A549 treated with dexamethasone at 1 μM for 4 hours (cell line): ENCODE results near the gene LPAR4. TPM values are rescaled to one million over a fixed set of nuclear protein-coding genes. Genes with fewer than 3 reads are reported as not detected.

Experiments
- total RNA-seq: library from RNA; stranded (reverse); fragments of 200-300 nt; extraction: Qiagen RNA extraction; gene quantifications from 5 replicates; pipeline ENCODE4 v1.2.3, GENCODE V29; 2022

LPAR4 gene
- not detected in 5 replicates for total RNA-seq

GRCh38 chrX:78747489-78747888, at the start of gene LPAR4:
TSS of gene LPAR4 (plus strand) at chrX:78747720. CDS start at chrX:78754870, 7,150 bp downstream.

Other genes starting within 250 kb of the LPAR4 start
- gene RTL3, start 88.4 kb upstream of the LPAR4 start, total RNA-seq, result 0.09 to 0.16 TPM (median 0.11 TPM) in 5 replicates
- not detected in 5 replicates for gene P2RY10, start 197.7 kb downstream of the LPAR4 start, total RNA-seq